ENCODE results near the gene MINDY4. TPM values are rescaled to one million over a fixed set of nuclear protein-coding genes. Genes with fewer than 3 reads are reported as not detected.

The MINDY4 gene
- total RNA-seq, 1 donor, result 10.5 TPM

- Histone ChIP-seq H3K4me3 (ENCODE audit: insufficient read depth, low read length) (no peak overlapping the region), H3K27me3 (ENCODE audit: insufficient read depth, low read length) (peaks cover 23% of the 10 kb centered on the region), H3K36me3 (ENCODE audit: insufficient read depth, low read length) (no peaks in the 10 kb centered on the region), H2AFZ (ENCODE audit: low read length) (no peak overlapping the region), H3K4me1 (ENCODE audit: insufficient read depth, low read length) (no peaks in the 10 kb centered on the region), H3K79me2 (ENCODE audit: insufficient read depth, low read length) (no peaks in the 10 kb centered on the region), H3K9me3 (ENCODE audit: low read depth, low read length) (no peaks in the 10 kb centered on the region), H4K20me1 (ENCODE audit: insufficient read depth, low read length) (no peaks in the 10 kb centered on the region), H3K4me2 (ENCODE audit: insufficient read depth, low read length) (no peak overlapping the region), H3K27ac (ENCODE audit: low read depth, low read length) (no peak overlapping the region)
- TF ChIP-seq, protein P1, sequence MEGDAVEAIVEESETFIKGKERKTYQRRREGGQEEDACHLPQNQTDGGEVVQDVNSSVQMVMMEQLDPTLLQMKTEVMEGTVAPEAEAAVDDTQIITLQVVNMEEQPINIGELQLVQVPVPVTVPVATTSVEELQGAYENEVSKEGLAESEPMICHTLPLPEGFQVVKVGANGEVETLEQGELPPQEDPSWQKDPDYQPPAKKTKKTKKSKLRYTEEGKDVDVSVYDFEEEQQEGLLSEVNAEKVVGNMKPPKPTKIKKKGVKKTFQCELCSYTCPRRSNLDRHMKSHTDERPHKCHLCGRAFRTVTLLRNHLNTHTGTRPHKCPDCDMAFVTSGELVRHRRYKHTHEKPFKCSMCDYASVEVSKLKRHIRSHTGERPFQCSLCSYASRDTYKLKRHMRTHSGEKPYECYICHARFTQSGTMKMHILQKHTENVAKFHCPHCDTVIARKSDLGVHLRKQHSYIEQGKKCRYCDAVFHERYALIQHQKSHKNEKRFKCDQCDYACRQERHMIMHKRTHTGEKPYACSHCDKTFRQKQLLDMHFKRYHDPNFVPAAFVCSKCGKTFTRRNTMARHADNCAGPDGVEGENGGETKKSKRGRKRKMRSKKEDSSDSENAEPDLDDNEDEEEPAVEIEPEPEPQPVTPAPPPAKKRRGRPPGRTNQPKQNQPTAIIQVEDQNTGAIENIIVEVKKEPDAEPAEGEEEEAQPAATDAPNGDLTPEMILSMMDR (IDR thresholded peaks at IDR 0.05; ENCODE audit: extremely low read depth, low read depth, low read length), result no peak
- DNase-seq (ENCODE audit: insufficient read length, low spot score, missing footprints), result no peak
Observed at GRCh38 chr7:30765408-30765807, 5.8 kb upstream of the MINDY4 start.

- peaks cover 1% of the 10 kb centered on the region for H4K20me1 ChIP-seq (ENCODE audit: insufficient read depth, low read length)
- peak overlapping the region; percentile 96 for H2AFZ ChIP-seq (ENCODE audit: low read length)
- no peaks in the 10 kb centered on the region for H3K36me3 ChIP-seq (ENCODE audit: insufficient read depth, low read length)
- H3K4me2 ChIP-seq (ENCODE audit: insufficient read depth, low read length), result peak overlapping the region; percentile 97
- TF ChIP-seq, protein P1 (IDR thresholded peaks at IDR 0.05; ENCODE audit: extremely low read depth, low read depth, low read length), result no peak
- no peaks in the 10 kb centered on the region for H3K9me3 ChIP-seq (ENCODE audit: low read depth, low read length)
- H3K27ac ChIP-seq (ENCODE audit: low read depth, low read length), result no peak overlapping the region
- H3K27me3 ChIP-seq (ENCODE audit: insufficient read depth, low read length), result no peaks in the 10 kb centered on the region
- peaks cover 7% of the 10 kb centered on the region for H3K4me1 ChIP-seq (ENCODE audit: insufficient read depth, low read length)
- no peak for DNase-seq (ENCODE audit: insufficient read length, low spot score, missing footprints)
- H3K4me3 ChIP-seq (ENCODE audit: insufficient read depth, low read length), result peak overlapping the region; percentile 89
- peaks cover 5% of the 10 kb centered on the region for H3K79me2 ChIP-seq (ENCODE audit: insufficient read depth, low read length)
Observed at GRCh38 chr7:30770845-30771173, 408 bp upstream of the MINDY4 start.

- TF ChIP-seq, protein P1 (IDR thresholded peaks at IDR 0.05; ENCODE audit: extremely low read depth, low read depth, low read length), result no peak
- H3K27ac ChIP-seq (ENCODE audit: low read depth, low read length), result peak overlapping the region; percentile 74
Observed at GRCh38 chr7:30771880-30772425, 736 bp downstream of the MINDY4 start.

DNA sequence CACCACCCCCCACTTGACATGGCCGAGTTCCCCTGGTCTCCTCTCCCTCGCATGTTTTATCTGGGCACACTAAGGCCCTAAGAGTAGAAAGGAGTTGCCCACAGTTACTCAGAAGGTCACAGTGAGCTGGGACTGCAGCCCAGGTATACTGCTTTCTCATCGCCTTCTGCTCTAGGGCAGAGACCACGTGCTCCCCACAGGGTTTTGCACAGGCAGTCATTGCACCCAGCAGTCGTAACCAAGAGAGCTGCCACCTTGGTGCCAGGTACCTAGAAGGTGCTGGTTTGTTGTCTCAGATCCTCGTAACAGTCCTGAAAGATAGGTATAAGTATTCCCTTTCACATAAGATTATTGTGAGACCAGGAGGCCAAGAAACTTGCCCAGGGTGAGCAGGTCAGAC is 1.8 kb downstream of the MINDY4 start:
- Histone ChIP-seq H3K4me1 (ENCODE audit: insufficient read depth, low read length) (peaks cover 7% of the 10 kb centered on the region), H3K4me3 (ENCODE audit: insufficient read depth, low read length) (no peak overlapping the region), H3K4me2 (ENCODE audit: insufficient read depth, low read length) (no peak overlapping the region), H3K27ac (ENCODE audit: low read depth, low read length) (no peak overlapping the region), H3K9me3 (ENCODE audit: low read depth, low read length) (no peaks in the 10 kb centered on the region), H4K20me1 (ENCODE audit: insufficient read depth, low read length) (peaks cover 3% of the 10 kb centered on the region), H2AFZ (ENCODE audit: low read length) (no peak overlapping the region), H3K36me3 (ENCODE audit: insufficient read depth, low read length) (no peaks in the 10 kb centered on the region), H3K27me3 (ENCODE audit: insufficient read depth, low read length) (no peaks in the 10 kb centered on the region), H3K79me2 (ENCODE audit: insufficient read depth, low read length) (peaks cover 5% of the 10 kb centered on the region)
- TF ChIP-seq, protein P1 (IDR thresholded peaks at IDR 0.05; ENCODE audit: extremely low read depth, low read depth, low read length), result no peak
- DNase-seq (ENCODE audit: insufficient read length, low spot score, missing footprints), result no peak

More at GRCh38 chr7:30771880-30772425, 736 bp downstream of the MINDY4 start:
- Histone ChIP-seq H4K20me1 (ENCODE audit: insufficient read depth, low read length) (peaks cover 3% of the 10 kb centered on the region), H3K4me2 (ENCODE audit: insufficient read depth, low read length) (peak overlapping the region; percentile 97), H3K4me1 (ENCODE audit: insufficient read depth, low read length) (peaks cover 7% of the 10 kb centered on the region), H3K36me3 (ENCODE audit: insufficient read depth, low read length) (no peaks in the 10 kb centered on the region), H2AFZ (ENCODE audit: low read length) (peak overlapping the region; percentile 96), H3K27me3 (ENCODE audit: insufficient read depth, low read length) (no peaks in the 10 kb centered on the region), H3K4me3 (ENCODE audit: insufficient read depth, low read length) (peak overlapping the region; percentile 89), H3K9me3 (ENCODE audit: low read depth, low read length) (no peaks in the 10 kb centered on the region), H3K79me2 (ENCODE audit: insufficient read depth, low read length) (peaks cover 5% of the 10 kb centered on the region)
- DNase-seq (ENCODE audit: insufficient read length, low spot score, missing footprints), result peak; percentile 74
